HepG2 (cell line): ENCODE data around the gene ARHGEF16. TPM values are rescaled to one million over a fixed set of nuclear protein-coding genes. Genes with fewer than 3 reads are reported as not detected.

Experiments used
- ARID4A ChIP-seq: sonication (generic); formaldehyde crosslinking; IDR thresholded peaks from 2 replicates; pipeline ENCODE4 v1.5.0; 2020; ENCODE audit warnings: mild to moderate bottlenecking, missing genetic modification reagents, borderline replicate concordance
- DMAP1 ChIP-seq: IDR thresholded peaks from 2 replicates; pipeline ENCODE4 v1.6.1; 2016
- E2F1 ChIP-seq: sonication (generic); formaldehyde crosslinking; IDR thresholded peaks from 2 replicates; pipeline ENCODE4 v1.5.0; 2020; ENCODE audit warnings: missing genetic modification reagents
- HNF4G ChIP-seq, 2 experiments: sonication (generic) in 1 of 2; formaldehyde crosslinking in 1 of 2; IDR thresholded peaks; 2 replicates each; pipeline versions ENCODE4 v1.4.0 to v1.6.1; 2011 to 2020; ENCODE audit warnings: borderline replicate concordance in 2 of 2, low read depth in 2 of 2, mild to moderate bottlenecking in 2 of 2, low read length in 1 of 2, missing genetic modification reagents in 1 of 2, moderate library complexity in 1 of 2
- MXD3 ChIP-seq: IDR thresholded peaks from 2 replicates; pipeline ENCODE4 v1.6.1; 2016; ENCODE audit warnings: mild to moderate bottlenecking, missing biosample characterization, missing genetic modification reagents
- NPAS2 ChIP-seq: sonication (generic); formaldehyde crosslinking; IDR thresholded peaks from 2 replicates; pipeline ENCODE4 v1.8.0; 2022; ENCODE audit warnings: mild to moderate bottlenecking, missing genetic modification reagents, borderline replicate concordance
- PCBP2 ChIP-seq: fragments of 200-400 bp; formaldehyde crosslinking; optimal IDR thresholded peaks from 2 replicates; pipeline ENCODE3; 2018; ENCODE audit warnings: low read length, low read depth; ENCODE audit not compliant: poor library complexity, severe bottlenecking
- RFX3 ChIP-seq: IDR thresholded peaks from 2 replicates; pipeline ENCODE4 v1.6.1; 2016; ENCODE audit warnings: missing biosample characterization, missing genetic modification reagents
- ZNF260 ChIP-seq: sonication (generic); formaldehyde crosslinking; IDR thresholded peaks from 2 replicates; pipeline ENCODE4 v1.4.0; 2020; ENCODE audit warnings: missing genetic modification reagents, low read depth, mild to moderate bottlenecking, borderline replicate concordance
- ZNF33A ChIP-seq: sonication (generic); formaldehyde crosslinking; IDR thresholded peaks from 2 replicates; pipeline ENCODE4 v1.5.1; 2020; ENCODE audit warnings: missing genetic modification reagents, mild to moderate bottlenecking, moderate library complexity, borderline replicate concordance
- ZNF746 ChIP-seq: sonication (generic); formaldehyde crosslinking; IDR thresholded peaks from 2 replicates; pipeline ENCODE4 v1.8.0; 2022; ENCODE audit warnings: mild to moderate bottlenecking, missing genetic modification reagents
- polyA plus RNA-seq, 8 experiments: library from polyadenylated mRNA; depleted of rRNA in 3 of 8; stranded (reverse) in 7 of 8; unstranded in 1 of 8; fragments of >200 nt; fragmentation: Illumina TruSeq in 4 of 8; extraction: Trizol in 4 of 8; gene quantifications; 2 replicates each; pipeline versions ENCODE4 v1.2.1 to v1.2.3, GENCODE V29; 2011 to 2016; ENCODE audit warnings: low read depth in 4 of 8, missing spikeins in 1 of 8, mixed read lengths in 1 of 8; ENCODE audit not compliant: insufficient read depth in 1 of 8
- total RNA-seq, 5 experiments: library from RNA; depleted of rRNA; stranded (reverse); fragments of >200 nt; fragmentation: Illumina TruSeq; extraction: Trizol; gene quantifications; 2 replicates each; pipeline ENCODE4 v1.2.3, GENCODE V29; 2016; ENCODE audit warnings: low read depth in 1 of 5

The ARHGEF16 gene
- total and polyA plus RNA-seq, 2 of the 13 experiments (the other 11 are each of a cell fraction or from before 2014, with no cell fraction given), result 20.3 to 39.9 TPM

- TF ChIP-seq ARID4A (CRISPR knock-in tag) (no peak), E2F1 (CRISPR knock-in tag) (no peak), NPAS2 (CRISPR knock-in tag) (no peak), ZNF33A (CRISPR knock-in tag) (no peak), ZNF746 (CRISPR knock-in tag) (no peak), RFX3 (CRISPR knock-in tag) (no peak), HNF4G (IDR thresholded peaks at IDR 0.05; ENCODE audit: borderline replicate concordance, low read depth, low read length) (no peak), HNF4G (CRISPR knock-in tag; IDR thresholded peaks at IDR 0.05; ENCODE audit: borderline replicate concordance, low read depth) (no peak), DMAP1 (CRISPR knock-in tag) (no peak), PCBP2 (no peak), MXD3 (no peak), ZNF260 (CRISPR knock-in tag) (no peak)
Measured at GRCh38 chr1:3473381-3473844, 18.9 kb downstream of the ARHGEF16 start (continued).
